Body of pancreas (tissue), 4 donors: ENCODE results near the gene MYO9B.
A peak's percentile ranks its signal among the peaks of the same experiment; 100 is the strongest.

Source experiments
- CTCF ChIP-seq, 7 experiments: fragments of 450-650 bp in 4 of 7; fragments of 200-600 bp in 3 of 7; sonication (generic) in 3 of 7; IDR thresholded peaks; one replicate each; pipeline ENCODE4 v1.5.1; 2016 to 2019; ENCODE audit warnings: antibody characterized with exemption in 7 of 7
- POLR2A ChIP-seq, 3 donors: fragments of 450-650 bp; IDR thresholded peaks; one replicate each; pipeline ENCODE4 v1.6.1; 2016; ENCODE audit warnings: antibody characterized with exemption in 3 of 3, mild to moderate bottlenecking in 2 of 3

DNA sequence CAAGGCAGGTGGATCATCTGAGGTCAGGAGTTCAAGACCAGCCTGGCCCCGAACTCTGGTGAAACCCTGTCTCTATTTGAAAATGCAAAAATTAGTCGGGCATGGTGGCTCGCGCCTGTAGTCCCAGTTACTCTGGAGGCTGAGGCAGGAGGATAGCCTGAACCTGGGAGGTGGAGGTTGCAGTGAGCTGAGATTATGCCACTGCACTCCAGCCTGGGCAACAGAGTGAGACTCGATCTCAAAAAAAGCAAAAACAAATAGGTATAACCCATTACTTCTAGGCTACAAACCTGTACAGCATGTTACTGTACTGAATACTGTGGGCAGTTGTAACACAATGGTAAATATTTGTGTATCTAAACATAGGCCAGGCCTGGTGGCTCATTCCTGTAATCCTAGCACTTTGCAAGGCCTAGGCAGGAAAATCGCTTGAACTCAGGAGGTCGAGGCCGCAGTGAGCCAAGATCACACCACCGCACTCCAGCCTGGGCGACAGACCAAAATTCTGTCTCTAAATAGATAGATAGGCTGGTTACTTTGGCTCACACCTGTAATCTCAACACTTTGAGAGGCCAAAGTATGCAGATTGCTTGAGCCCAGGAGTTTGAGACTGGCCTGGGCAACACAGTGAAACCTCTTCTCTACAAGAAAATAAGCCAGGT, 63.5 kb downstream of the MYO9B start:
- TF ChIP-seq CTCF (IDR thresholded peaks at IDR 0.05) (peak in 2 of 7 experiments; percentile 4 to 5), POLR2A (IDR thresholded peaks at IDR 0.05) (no peak)
